ENCODE data around the gene ST6GALNAC4.
A peak's percentile ranks its signal among the peaks of the same experiment; 100 is the strongest.

Gene ST6GALNAC4

GRCh38 chr9:127928676-127929624, 12.1 kb upstream of the ST6GALNAC4 start:
- DNase-seq = no peak

- peak; percentile 53 for DNase-seq
Observed at GRCh38 chr9:127927988-127928675, 11.3 kb upstream of the ST6GALNAC4 start.

- DNase-seq = peak; percentile 78
Observed at GRCh38 chr9:127927201-127927987, 10.6 kb upstream of the ST6GALNAC4 start.

- peak; percentile 36 for DNase-seq
Observed at GRCh38 chr9:127926906-127927200, 10.0 kb upstream of the ST6GALNAC4 start.

GRCh38 chr9:127925959-127926905, 9.4 kb upstream of the ST6GALNAC4 start:
- DNase-seq = no peak

- DNase-seq = no peak
Observed at GRCh38 chr9:127924736-127925444, 8.0 kb upstream of the ST6GALNAC4 start.

- no peak for DNase-seq
Observed at GRCh38 chr9:127923771-127924170, 6.9 kb upstream of the ST6GALNAC4 start.

GRCh38 chr9:127923046-127923445, 6.2 kb upstream of the ST6GALNAC4 start:
- DNase-seq = no peak

- peak; percentile 8 for DNase-seq
Observed at GRCh38 chr9:127921557-127922120, 4.8 kb upstream of the ST6GALNAC4 start.

GRCh38 chr9:127920794-127921193, 4.0 kb upstream of the ST6GALNAC4 start:
- no peak for DNase-seq

GRCh38 chr9:127919253-127919815, 2.5 kb upstream of the ST6GALNAC4 start:
- DNase-seq = no peak

GRCh38 chr9:127918183-127919107, 1.6 kb upstream of the ST6GALNAC4 start:
- no peak for DNase-seq

GRCh38 chr9:127917603-127918002, 762 bp upstream of the ST6GALNAC4 start:
- DNase-seq = no peak

GRCh38 chr9:127915801-127916719, 781 bp downstream of the ST6GALNAC4 start:
- DNase-seq = peak; percentile 57

- DNase-seq = no peak
Observed at GRCh38 chr9:127915325-127915752, 1.5 kb downstream of the ST6GALNAC4 start.

- DNase-seq = no peak
Observed at GRCh38 chr9:127913682-127914081, 3.2 kb downstream of the ST6GALNAC4 start.

GRCh38 chr9:127912882-127913281, 4.0 kb downstream of the ST6GALNAC4 start:
- no peak for DNase-seq

- DNase-seq = no peak
Observed at GRCh38 chr9:127912296-127912695, 4.5 kb downstream of the ST6GALNAC4 start.
